Mesenteric fat pad (tissue), 1 donor: ENCODE data around the gene PRKAR1B. TPM values are rescaled to one million over a fixed set of nuclear protein-coding genes. Genes with fewer than 3 reads are reported as not detected.

Experiments
- DNase-seq: peaks from one replicate; pipeline ENCODE4 v3.0.0-alpha.2; 2020; ENCODE audit warnings: low spot score
- total RNA-seq: library from RNA; stranded (reverse); fragmentation: NEBNext Ultra II Directional; extraction: Animal tissue kit (Norgen Biotek cat#: 25700); gene quantifications from one replicate; pipeline ENCODE4 v1.2.1, GENCODE V29; 2021
- donor health status: DM: yes; HTN: yes; CAD: no.

Gene PRKAR1B
- total RNA-seq, 1 donor from 2014 or later = 11.7 TPM

- DNase-seq = peak; percentile 71
Observed at GRCh38 chr7:698515-699475, 28.3 kb downstream of the PRKAR1B start.

DNA sequence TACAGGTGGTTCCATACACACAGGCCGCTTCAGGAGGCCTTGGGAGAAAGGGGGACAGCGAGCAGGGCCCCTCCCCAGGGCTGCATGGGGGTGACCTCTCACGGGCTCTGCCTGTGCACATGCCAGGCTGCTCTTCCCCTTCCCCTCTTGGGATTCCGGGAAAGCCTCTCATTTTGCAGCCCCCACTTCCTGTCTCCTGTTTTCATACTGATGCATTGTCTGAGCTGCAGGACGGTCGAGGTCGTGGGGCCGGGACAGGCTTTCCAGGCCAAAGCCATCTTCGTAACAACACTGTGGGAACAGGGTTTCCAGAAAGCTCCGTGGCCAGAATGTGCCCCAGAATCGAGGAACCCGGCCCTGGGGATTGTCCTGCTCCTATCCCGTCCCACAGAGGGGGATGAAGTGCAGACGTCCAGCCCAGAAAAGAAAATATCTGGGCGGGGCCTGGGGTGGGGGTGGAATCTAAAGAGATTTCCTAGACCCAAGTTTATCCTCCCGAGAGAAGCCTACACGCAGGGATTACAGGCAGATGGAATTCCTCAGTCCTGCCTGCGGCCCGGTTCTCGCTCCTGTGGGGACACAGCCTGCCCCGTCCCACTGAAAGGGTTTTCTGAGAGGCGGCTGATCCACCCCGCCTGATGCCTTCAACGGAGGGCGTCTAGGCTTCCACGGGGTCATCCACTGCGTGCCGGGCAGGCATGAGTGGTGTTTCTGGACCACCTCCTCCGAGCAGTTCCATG, 30.1 kb downstream of the PRKAR1B start:
- peak; percentile 88 for DNase-seq

DNA sequence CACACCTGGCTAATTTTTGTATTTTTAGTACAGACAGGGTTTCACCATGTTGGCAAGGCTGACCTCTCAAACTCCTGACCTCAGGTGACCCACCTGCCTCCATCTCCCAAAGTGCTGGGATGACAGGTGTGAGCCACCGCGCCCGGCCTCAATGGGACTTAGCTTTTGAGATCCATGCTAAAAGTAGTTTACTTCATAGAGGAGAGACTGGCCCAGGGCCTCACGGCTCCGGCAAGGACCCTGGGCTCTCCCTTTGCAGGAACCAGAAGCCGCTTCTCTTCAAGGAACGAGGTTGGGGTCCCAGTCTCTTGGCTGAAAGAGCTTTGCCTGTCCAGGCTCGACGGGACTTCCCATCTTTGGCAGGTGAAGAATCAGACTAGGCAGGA, 30.7 kb downstream of the PRKAR1B start:
- peak; percentile 43 for DNase-seq

DNA sequence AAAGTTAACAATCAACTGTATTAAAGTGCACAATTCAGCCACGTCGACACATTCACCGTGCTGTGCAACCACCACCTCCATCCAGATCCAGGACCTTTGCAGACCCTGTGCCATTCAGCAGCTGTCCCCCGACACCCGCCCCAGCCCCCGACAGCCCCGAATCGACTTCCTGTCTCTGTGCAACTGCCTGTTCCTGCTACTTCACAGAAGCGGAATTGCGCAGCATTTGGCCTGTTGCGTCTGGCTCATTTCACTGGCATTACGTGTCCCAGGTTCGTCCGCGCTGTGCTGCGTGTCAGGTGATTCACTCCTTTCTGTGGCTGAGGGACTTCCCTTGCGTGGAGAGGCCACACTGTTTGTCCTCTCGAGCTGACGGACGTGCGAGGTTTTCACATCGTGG, 33.8 kb downstream of the PRKAR1B start:
- DNase-seq = no peak

DNA sequence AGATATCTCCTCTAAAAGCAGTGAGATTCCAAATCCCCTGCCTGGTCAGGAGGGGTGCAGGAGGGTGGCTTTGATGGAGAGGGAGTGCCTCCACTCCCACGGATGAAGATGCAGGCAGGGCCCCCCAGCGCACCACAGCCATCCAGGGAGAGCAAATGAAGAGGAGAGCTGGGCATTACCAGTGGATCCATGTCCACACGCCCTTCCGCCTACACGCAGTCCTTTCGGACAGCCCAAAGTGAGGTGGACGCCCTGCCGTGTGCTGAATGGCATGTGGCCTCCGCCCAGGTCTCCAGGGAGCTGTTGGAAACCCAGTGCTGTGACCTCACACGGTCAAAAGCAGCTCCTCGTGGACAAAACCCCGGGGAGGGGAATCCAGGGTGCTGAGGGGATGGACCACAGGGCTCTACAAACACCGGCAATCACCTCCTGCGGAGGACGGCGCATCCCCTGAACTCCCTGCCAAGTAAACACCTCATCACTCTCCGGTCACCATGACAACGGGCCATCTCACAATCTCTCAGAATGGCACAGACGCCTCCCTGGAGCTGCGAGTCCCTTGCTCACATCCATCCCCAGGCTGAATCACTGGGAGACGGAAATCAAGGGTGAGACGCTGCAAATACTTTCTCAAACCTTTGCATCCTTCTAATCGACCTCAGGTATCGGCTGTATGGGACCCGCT, 35.6 kb downstream of the PRKAR1B start:
- DNase-seq = peak; percentile 72

DNA sequence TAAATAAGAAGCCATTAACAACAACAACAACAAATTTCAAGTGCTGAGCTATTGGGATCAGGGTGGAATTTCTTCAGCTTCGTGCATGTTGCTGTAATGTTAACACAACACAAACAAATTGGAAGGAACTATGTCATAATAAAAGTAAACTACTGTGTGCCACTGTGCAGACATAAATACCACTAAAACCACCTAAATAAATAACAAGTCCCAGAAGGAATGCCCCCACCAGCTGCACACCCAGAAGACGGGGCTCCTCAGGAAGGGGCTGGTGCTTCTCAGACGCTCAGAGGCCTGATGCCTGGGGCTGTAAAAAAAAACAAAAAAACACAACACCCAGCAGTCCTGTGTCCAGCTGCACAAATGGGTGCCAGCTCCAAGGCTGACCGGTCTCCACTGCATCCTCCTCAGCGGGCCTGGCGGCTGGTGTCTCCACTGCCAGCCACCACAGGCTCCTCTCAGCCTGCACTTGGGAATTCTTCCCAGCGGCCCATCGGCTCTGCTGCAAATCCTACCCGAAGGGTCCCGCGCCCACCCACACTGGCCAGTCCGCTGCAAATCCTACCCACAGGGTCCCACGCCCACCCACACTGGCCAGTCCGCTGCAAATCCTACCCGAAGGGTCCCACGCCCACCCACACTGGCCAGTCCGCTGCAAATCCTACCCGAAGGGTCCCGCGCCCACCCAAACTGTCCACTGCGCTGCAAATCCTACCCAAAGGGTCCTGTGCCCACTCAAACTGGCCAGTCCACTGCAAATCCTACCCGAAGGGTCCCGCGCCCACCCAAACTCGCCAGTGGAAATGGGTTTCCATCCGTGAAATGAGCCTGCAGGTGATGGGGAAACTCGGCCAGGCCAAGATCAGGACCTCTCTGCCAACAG, 36.4 kb downstream of the PRKAR1B start:
- peak; percentile 81 for DNase-seq

DNA sequence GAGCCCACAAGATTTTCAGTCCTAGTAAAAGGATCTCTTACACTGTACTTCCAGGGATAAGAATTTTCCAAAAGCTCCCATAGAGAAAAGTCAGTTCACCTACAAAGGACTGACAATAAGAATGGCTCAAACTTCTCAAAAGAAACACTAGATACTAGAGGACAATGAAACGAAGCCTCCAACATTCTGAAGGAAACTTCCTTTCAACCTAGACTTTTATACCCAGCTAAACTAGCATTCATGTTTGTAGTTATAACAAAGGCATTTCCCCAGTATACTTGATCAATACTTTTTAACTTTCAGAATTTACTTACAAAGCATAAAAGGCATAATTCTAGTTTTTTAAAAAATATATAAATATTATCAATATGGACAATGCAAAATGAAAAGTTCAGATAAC, 41.5 kb downstream of the PRKAR1B start:
- DNase-seq = no peak

GRCh38 chr7:684416-684815, 42.7 kb downstream of the PRKAR1B start:
- peak; percentile 33 for DNase-seq

GRCh38 chr7:683526-684205, 43.4 kb downstream of the PRKAR1B start:
- no peak for DNase-seq

DNA sequence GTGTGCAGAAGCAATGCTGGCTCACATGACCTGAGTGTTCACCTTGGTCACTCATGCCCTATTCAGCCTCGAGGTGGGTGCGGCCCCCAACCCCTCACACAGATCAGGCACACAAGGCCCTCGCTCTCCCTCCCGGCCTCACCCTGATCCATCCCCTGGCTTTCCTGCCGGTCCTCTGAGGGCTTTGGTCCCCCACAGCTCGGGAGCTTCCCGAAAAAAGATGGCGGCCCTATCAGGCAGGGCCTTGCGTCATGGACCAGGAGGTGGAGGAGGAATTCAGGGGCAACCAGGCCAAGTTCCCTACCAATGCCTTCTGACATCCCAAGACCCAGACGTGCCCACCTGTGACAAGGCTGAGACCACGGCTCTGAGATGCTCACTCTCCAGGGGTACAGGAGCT, 44.3 kb downstream of the PRKAR1B start:
- peak; percentile 65 for DNase-seq

- peak; percentile 87 for DNase-seq
Observed at GRCh38 chr7:681551-682307, 45.4 kb downstream of the PRKAR1B start.

DNA sequence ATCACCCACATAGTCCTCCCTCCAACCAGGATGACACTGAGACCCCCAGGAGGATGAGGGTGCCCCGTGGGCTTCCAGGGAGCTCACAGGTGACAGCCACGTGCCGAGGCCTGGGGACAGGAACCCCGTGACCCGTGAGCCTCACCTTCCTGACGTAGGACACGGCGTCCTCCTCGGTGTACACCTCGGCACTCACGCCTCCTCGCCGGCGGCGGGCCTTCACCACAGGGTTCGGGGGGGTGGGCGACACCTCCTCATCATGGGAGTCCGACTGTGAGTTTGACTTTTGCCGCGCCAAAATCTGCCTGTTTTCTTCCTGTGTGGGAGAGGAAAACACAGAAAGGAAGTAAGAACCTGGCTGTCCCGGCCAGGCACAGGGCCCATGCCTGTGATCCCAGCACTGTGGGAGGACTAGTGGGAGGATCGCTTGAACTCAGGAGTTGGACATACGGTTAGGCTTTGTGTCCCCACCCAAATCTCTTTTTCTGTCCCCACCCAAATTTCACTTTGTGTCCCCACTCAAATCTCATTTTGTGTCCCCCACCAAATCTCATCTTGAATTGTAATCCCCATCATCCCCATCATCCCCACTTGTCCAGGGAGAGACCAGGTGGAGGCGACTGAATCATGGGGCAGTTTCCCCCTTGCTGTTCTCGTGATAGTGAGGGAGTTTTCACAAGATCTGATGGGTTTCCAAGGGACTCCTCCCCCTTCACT, 46.5 kb downstream of the PRKAR1B start:
- peak; percentile 76 for DNase-seq

DNA sequence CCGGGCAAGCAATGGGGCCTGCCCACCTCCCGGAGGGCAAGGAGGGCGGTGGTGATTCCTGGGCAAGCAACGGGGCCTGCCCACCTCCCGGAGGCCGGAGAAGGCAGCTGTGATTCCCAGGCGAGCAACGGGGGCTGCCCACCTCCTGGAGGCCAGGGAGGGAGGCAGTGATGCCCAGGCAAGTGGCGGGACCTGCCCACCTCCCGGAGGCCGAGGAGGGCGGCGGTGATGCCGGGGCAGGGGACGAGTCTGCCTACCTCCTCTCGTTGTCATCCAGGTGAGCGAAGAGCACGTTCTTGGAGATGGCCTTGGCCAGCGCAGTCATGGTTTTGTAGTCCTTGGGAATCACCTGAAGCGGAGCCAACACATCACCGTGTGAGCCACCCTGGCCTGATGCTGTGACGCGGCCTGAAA, 50.1 kb downstream of the PRKAR1B start:
- DNase-seq = no peak

GRCh38 chr7:676246-676971, 50.7 kb downstream of the PRKAR1B start:
- DNase-seq = no peak

GRCh38 chr7:674454-675410, 52.3 kb downstream of the PRKAR1B start:
- no peak for DNase-seq

DNA sequence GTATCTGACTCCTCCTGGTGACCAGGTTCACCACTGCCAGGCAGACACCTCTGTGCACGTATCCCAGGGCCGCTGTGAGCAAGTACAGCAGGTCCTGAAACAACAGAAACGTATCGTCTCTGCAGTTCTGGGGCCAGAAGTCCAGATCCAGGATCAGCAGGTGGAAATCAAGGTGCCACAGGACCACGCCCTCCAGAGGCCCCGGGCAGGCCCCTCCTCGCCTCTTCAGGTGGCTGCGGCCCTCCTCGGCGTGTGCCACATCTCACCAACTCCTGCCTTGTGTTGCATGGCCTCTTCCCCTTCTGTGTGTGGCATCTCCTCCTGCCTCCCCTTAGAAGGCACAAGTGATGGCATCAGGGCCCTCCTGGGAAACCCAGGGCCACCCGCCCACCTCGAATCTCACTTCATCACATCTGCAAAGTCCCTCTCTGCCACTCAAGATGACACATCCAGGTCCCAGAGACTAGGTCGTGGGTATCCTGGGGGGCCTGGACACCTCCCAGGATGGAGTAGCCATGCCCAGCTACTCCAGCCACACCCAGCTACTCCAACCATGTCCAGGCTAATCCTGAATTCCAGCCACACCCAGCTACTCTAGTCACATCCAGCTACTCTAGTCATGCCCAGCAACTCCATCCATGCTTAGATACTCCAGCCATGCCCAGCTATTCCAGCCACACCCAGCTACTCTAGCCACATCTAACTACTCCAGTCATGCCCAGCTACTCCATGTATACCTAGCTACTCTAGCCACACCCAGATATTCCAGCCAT, 53.2 kb downstream of the PRKAR1B start:
- DNase-seq = no peak
